GM23248 (cell line): Measurements from ENCODE around the gene DCAF12. TPM values are rescaled to one million over a fixed set of nuclear protein-coding genes. Genes with fewer than 3 reads are reported as not detected.

ENCODE experiments used
- DNase-seq: peaks from one replicate; pipeline ENCODE4 v3.0.0-alpha.2; 2015
- H2AFZ ChIP-seq: fragments of 200-600 bp; sonication (generic); 2 replicates; pipeline ENCODE4 v1.6.1; 2016; ENCODE audit warnings: antibody characterized with exemption
- H3F3A ChIP-seq: fragments of 200-600 bp; sonication (generic); 2 replicates; pipeline ENCODE4 v1.6.1; 2016; ENCODE audit warnings: mild to moderate bottlenecking, antibody characterized with exemption, mixed run types; ENCODE audit not compliant: insufficient read depth
- H3K27ac ChIP-seq: fragments of 200-600 bp; sonication (generic); 2 replicates; pipeline ENCODE4 v1.5.1; 2016; ENCODE audit warnings: mild to moderate bottlenecking
- H3K27me3 ChIP-seq: fragments of 200-600 bp; sonication (generic); replicated peaks from 2 replicates; pipeline ENCODE4 v1.6.1; 2016; ENCODE audit warnings: mild to moderate bottlenecking; ENCODE audit not compliant: insufficient read depth
- H3K36me3 ChIP-seq: fragments of 200-600 bp; sonication (generic); 2 replicates; pipeline ENCODE4 v1.6.1; 2016; ENCODE audit warnings: low read depth, mild to moderate bottlenecking
- H3K4me1 ChIP-seq: fragments of 200-600 bp; sonication (generic); 2 replicates; pipeline ENCODE4 v1.6.1; 2016; ENCODE audit warnings: mild to moderate bottlenecking; ENCODE audit not compliant: insufficient read depth
- H3K4me2 ChIP-seq: fragments of 200-600 bp; sonication (generic); one replicate; pipeline ENCODE4 v1.6.1; 2016; ENCODE audit warnings: mild to moderate bottlenecking; ENCODE audit not compliant: unreplicated experiment
- H3K4me3 ChIP-seq: fragments of 200-600 bp; sonication (generic); 2 replicates; pipeline ENCODE4 v1.5.1; 2016; ENCODE audit warnings: mild to moderate bottlenecking
- H3K79me2 ChIP-seq: fragments of 200-600 bp; sonication (generic); 2 replicates; pipeline ENCODE4 v1.6.1; 2016; ENCODE audit warnings: mild to moderate bottlenecking; ENCODE audit not compliant: insufficient read depth
- H3K9ac ChIP-seq: fragments of 200-600 bp; sonication (generic); 2 replicates; pipeline ENCODE4 v1.6.1; 2016; ENCODE audit warnings: mild to moderate bottlenecking
- H3K9me2 ChIP-seq: fragments of 200-600 bp; sonication (generic); 2 replicates; pipeline ENCODE4 v1.6.1; 2016; ENCODE audit warnings: mixed run types, mild to moderate bottlenecking, moderate library complexity; ENCODE audit not compliant: insufficient read depth
- H3K9me3 ChIP-seq: fragments of 200-600 bp; sonication (generic); one replicate; pipeline ENCODE4 v1.6.1; 2017; ENCODE audit warnings: low read depth
- H4K20me1 ChIP-seq: fragments of 200-600 bp; sonication (generic); 2 replicates; pipeline ENCODE4 v1.6.0; 2016; ENCODE audit not compliant: insufficient read depth
- EZH2 ChIP-seq: fragments of 200-600 bp; sonication (generic); IDR thresholded peaks from 2 replicates; pipeline ENCODE4 v1.6.1; 2018; ENCODE audit warnings: antibody characterized with exemption, mild to moderate bottlenecking; ENCODE audit not compliant: insufficient read depth, poor library complexity, severe bottlenecking
- EZH2phosphoT487 ChIP-seq: fragments of 200-600 bp; sonication (generic); IDR thresholded peaks from 2 replicates; pipeline ENCODE4 v1.6.1; 2018; ENCODE audit warnings: antibody characterized with exemption, moderate library complexity, mild to moderate bottlenecking, low read depth; ENCODE audit not compliant: insufficient read depth
- WGBS, 2 experiments: methylation state at CpG; one replicate each; pipeline ENCODE4 v1.1.6; 2015 to 2017; ENCODE audit warnings: low lambda C conversion rate in 2 of 2, low coverage in 1 of 2; ENCODE audit errors: missing lambda C conversion rate in 2 of 2; 5-methylcytosine and 5-hydroxymethylcytosine counted together
- in situ Hi-C: fragments of 300-500 bp; cut with MboI; formaldehyde crosslinking; loops from 2 replicates; pipeline ENCODE4 v1.15.0; 2020
- polyA plus RNA-seq: library from polyadenylated mRNA; unstranded; fragments of >200 nt; fragmentation: Nextera tagmentation; extraction: Ambion mirVana; gene quantifications from 2 replicates; pipeline ENCODE4 v1.2.1, GENCODE V29; 2016
- total RNA-seq: library from RNA; depleted of rRNA; stranded (reverse); fragments of >200 nt; shearing (Covaris generic); gene quantifications from 2 replicates; pipeline ENCODE4 v1.2.3, GENCODE V29; 2014

The DCAF12 gene
- total and polyA plus RNA-seq, 2 experiments from 2014 or later, result 21.7 to 22.2 TPM

- Histone ChIP-seq H4K20me1 (no peaks in the 10 kb centered on the region), H3K27ac (no peak overlapping the region), H2AFZ (no peak overlapping the region), H3K9ac (no peak overlapping the region), H3K4me3 (no peak overlapping the region), H3F3A (peaks cover 9% of the 10 kb centered on the region; the same call in 1 of the 2 replicates), H3K79me2 (no peaks in the 10 kb centered on the region), H3K4me1 (no peaks in the 10 kb centered on the region), H3K27me3 (no peaks in the 10 kb centered on the region), H3K9me3 (no peaks in the 10 kb centered on the region), H3K4me2 (no peak overlapping the region), H3K9me2 (no peaks in the 10 kb centered on the region), H3K36me3 (peaks cover 34% of the 10 kb centered on the region)
- TF ChIP-seq EZH2phosphoT487 (no peak), EZH2 (no peak)
- 80% methylated on average over 6 of the region's 6 CpGs for WGBS, 2 experiments
- in situ Hi-C loops, result no loop called here
- DNase-seq, result no peak
Measured at GRCh38 chr9:34085581-34086500, 40.7 kb downstream of the DCAF12 start.

GRCh38 chr9:34084562-34084961, 41.9 kb downstream of the DCAF12 start:
- WGBS, 2 experiments, result 5 to 37% methylated on average over 1 of the region's 1 CpG
- Histone ChIP-seq H4K20me1 (no peaks in the 10 kb centered on the region), H3K9me3 (no peaks in the 10 kb centered on the region), H3K4me3 (no peak overlapping the region), H3K27me3 (no peaks in the 10 kb centered on the region), H3F3A (peaks cover 9% of the 10 kb centered on the region; the same call in 1 of the 2 replicates), H3K4me2 (no peak overlapping the region), H3K79me2 (no peaks in the 10 kb centered on the region), H3K36me3 (peaks cover 25% of the 10 kb centered on the region), H3K9me2 (no peaks in the 10 kb centered on the region), H3K27ac (no peak overlapping the region), H3K9ac (no peak overlapping the region), H3K4me1 (no peaks in the 10 kb centered on the region), H2AFZ (no peak overlapping the region)
- TF ChIP-seq EZH2 (no peak), EZH2phosphoT487 (no peak)
- DNase-seq, result peak; percentile 14
- in situ Hi-C loops, result no loop called here

GRCh38 chr9:34079181-34079580, 47.3 kb downstream of the DCAF12 start:
- Histone ChIP-seq H4K20me1 (no peaks in the 10 kb centered on the region), H3K79me2 (no peaks in the 10 kb centered on the region), H3K4me1 (no peaks in the 10 kb centered on the region), H3K9ac (no peak overlapping the region), H2AFZ (no peak overlapping the region), H3K4me2 (no peak overlapping the region), H3F3A (0 out of 2 replicates have a peak, but pooled peaks cover 4% of the 10 kb centered on the region), H3K27ac (no peak overlapping the region), H3K9me3 (no peaks in the 10 kb centered on the region), H3K4me3 (no peak overlapping the region), H3K27me3 (no peaks in the 10 kb centered on the region), H3K36me3 (no peaks in the 10 kb centered on the region), H3K9me2 (no peaks in the 10 kb centered on the region)
- 75 to 78% methylated on average over 2 of the region's 2 CpGs for WGBS, 2 experiments
- in situ Hi-C loops, result no loop called here
- peak; percentile 47 for DNase-seq
- TF ChIP-seq EZH2, result no peak
- TF ChIP-seq EZH2phosphoT487, result no peak

- 22 to 28% methylated on average over 5 of the region's 5 CpGs for WGBS, 2 experiments
- DNase-seq, result peak; percentile 93
- H2AFZ ChIP-seq, result peak overlapping the region; percentile 67
- no peaks in the 10 kb centered on the region for H3K9me3 ChIP-seq
- peaks cover 15% of the 10 kb centered on the region for H3K4me1 ChIP-seq
- no peak overlapping the region for H3K9ac ChIP-seq
- no peaks in the 10 kb centered on the region for H3K79me2 ChIP-seq
- H3K4me2 ChIP-seq, result peak overlapping the region; percentile 42
- H4K20me1 ChIP-seq, result no peaks in the 10 kb centered on the region
- H3K36me3 ChIP-seq, result no peaks in the 10 kb centered on the region
- TF ChIP-seq EZH2phosphoT487 (no peak), EZH2 (no peak)
- no peaks in the 10 kb centered on the region for H3K9me2 ChIP-seq
- in situ Hi-C loops, result no loop called here
- H3K27me3 ChIP-seq, result no peaks in the 10 kb centered on the region
- peaks cover 9% of the 10 kb centered on the region for H3F3A ChIP-seq
- no peak overlapping the region for H3K27ac ChIP-seq
- no peak overlapping the region for H3K4me3 ChIP-seq
Measured at GRCh38 chr9:34072868-34073590, 53.5 kb downstream of the DCAF12 start.
